ENCODE results near the gene ARFRP1.

DNA sequence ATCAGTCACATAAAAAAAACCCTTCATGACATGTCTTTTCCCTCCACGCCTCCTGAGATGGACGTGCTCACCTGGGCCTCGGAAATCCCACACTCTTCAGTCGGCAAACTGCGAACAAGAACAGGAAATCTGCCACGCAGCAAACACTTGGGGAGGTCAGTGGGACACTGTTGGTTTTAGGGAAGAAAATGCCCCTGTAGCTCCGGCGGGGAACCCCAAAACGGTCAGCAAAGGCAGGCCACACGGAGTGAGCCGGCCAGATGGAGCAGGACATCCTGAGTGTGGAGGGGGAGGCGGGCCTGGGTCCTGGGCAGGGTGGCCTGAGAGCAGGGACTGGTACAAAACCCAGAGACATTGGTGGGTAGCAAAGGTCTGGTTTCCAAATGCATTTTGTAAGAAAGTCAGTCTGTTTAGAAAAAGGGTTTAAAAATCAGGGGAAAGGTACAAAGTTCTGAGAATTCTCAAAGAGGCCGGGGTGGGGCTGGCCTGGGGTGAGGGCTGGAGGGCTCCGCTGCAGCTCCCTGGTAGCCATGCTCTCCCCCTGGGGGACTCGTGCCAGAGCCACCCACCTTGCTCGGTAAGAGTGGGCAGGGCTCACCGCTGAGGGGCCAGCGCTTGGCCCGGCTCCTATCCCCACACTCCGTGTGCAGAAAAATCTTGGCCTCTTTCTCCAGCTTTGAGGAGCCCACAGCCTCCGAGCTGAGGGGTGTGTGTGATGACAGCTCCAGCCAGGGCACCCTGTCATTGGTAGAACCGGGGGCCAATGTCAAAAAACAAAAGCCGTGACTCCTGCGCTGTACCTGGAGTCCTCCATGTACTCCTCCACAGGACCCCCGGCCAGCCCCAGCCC, 37.0 kb upstream of the ARFRP1 start:
- TF ChIP-seq, protein P1, sequence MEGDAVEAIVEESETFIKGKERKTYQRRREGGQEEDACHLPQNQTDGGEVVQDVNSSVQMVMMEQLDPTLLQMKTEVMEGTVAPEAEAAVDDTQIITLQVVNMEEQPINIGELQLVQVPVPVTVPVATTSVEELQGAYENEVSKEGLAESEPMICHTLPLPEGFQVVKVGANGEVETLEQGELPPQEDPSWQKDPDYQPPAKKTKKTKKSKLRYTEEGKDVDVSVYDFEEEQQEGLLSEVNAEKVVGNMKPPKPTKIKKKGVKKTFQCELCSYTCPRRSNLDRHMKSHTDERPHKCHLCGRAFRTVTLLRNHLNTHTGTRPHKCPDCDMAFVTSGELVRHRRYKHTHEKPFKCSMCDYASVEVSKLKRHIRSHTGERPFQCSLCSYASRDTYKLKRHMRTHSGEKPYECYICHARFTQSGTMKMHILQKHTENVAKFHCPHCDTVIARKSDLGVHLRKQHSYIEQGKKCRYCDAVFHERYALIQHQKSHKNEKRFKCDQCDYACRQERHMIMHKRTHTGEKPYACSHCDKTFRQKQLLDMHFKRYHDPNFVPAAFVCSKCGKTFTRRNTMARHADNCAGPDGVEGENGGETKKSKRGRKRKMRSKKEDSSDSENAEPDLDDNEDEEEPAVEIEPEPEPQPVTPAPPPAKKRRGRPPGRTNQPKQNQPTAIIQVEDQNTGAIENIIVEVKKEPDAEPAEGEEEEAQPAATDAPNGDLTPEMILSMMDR (IDR thresholded peaks at IDR 0.05) = no peak
- TF ChIP-seq EZH2 (IDR thresholded peaks at IDR 0.05; ENCODE audit: borderline replicate concordance, insufficient read depth, low read depth, low read length, poor library complexity, severe bottlenecking) = no peak
